ENCODE data around the gene TSPEAR. TPM values are rescaled to one million over a fixed set of nuclear protein-coding genes. Genes with fewer than 3 reads are reported as not detected.

Gene TSPEAR
- total and polyA plus RNA-seq, 2 of the 13 experiments (the other 11 are each of a cell fraction or from before 2014, with no cell fraction given) = 0.07 to 0.32 TPM

DNA sequence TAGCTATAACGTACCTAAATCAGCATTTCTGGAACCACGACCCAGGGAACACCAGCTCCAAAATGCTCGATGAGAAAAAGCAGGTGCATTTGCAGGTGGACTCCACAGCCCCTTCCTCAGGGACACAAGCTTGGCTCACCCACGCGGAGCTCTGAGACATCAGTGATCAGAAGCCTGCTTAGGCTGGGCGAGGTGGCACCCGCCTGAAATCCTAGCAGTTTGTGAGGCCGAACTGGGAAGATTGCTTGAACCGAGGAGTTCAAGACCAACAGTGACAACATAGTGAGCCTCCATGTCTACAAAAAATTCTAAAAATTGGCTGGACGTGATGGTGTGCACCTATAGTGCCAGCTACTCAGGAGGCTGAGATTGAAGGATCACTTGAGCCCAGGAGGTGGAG, 2.5 kb upstream of the TSPEAR start:
- peaks cover 16% of the 10 kb centered on the region; the same call in 1 of the 2 replicates for H3K4me1 ChIP-seq (ENCODE audit: insufficient read depth, low read length)
- ATAC-seq (no peak), FAIRE-seq (no peak), DNase-seq (ENCODE audit: low spot score) (no peak)
- no peak overlapping the region for H3K27ac ChIP-seq (ENCODE audit: extremely low read length, insufficient read depth, low read length)
- no peak overlapping the region for H3K4me3 ChIP-seq (replicated peaks in 1 of 3; ENCODE audit: insufficient read depth in 1 of 3, low read depth in 2 of 3, low read length in 3 of 3)
- ChIA-PET POLR2A (no interaction called here), CTCF (ENCODE audit: low intra/inter-chr PET ratio, low total read pairs) (no interaction called here)
- no TSS peak for BruUV-seq (replicated peaks)
- H4K20me1 ChIP-seq (ENCODE audit: insufficient read depth, low read length) = no peaks in the 10 kb centered on the region
- WGBS (ENCODE audit: low lambda C conversion rate) = 78% methylated on average over 8 of the region's 10 CpGs
- no peaks in the 10 kb centered on the region for H3K79me2 ChIP-seq (ENCODE audit: insufficient read depth, low read length)
- intact Hi-C loops (cut with micrococcal nuclease; ENCODE audit: unreplicated experiment) = no loop called here
- no peak overlapping the region for H3K9ac ChIP-seq (ENCODE audit: insufficient read depth, low read depth, low read length)
- in situ Hi-C loops (cut with HindIII; ENCODE audit: extremely low pct_ligation_motif_present, low pct_unique_long_range_greater_than_20kb) = no loop called here
- H3K36me3 ChIP-seq (replicated peaks in 1 of 2; ENCODE audit: control insufficient read depth in 1 of 2, insufficient read depth in 2 of 2, low read length in 2 of 2) = no peaks in the 10 kb centered on the region
- no peak overlapping the region for H2AFZ ChIP-seq (ENCODE audit: low read length)
- TF ChIP-seq ZNF263 (CRISPR knock-in tag; IDR thresholded peaks at IDR 0.05) = no peak
- TF ChIP-seq, protein P1, sequence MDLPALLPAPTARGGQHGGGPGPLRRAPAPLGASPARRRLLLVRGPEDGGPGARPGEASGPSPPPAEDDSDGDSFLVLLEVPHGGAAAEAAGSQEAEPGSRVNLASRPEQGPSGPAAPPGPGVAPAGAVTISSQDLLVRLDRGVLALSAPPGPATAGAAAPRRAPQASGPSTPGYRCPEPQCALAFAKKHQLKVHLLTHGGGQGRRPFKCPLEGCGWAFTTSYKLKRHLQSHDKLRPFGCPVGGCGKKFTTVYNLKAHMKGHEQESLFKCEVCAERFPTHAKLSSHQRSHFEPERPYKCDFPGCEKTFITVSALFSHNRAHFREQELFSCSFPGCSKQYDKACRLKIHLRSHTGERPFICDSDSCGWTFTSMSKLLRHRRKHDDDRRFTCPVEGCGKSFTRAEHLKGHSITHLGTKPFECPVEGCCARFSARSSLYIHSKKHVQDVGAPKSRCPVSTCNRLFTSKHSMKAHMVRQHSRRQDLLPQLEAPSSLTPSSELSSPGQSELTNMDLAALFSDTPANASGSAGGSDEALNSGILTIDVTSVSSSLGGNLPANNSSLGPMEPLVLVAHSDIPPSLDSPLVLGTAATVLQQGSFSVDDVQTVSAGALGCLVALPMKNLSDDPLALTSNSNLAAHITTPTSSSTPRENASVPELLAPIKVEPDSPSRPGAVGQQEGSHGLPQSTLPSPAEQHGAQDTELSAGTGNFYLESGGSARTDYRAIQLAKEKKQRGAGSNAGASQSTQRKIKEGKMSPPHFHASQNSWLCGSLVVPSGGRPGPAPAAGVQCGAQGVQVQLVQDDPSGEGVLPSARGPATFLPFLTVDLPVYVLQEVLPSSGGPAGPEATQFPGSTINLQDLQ (CRISPR knock-in tag; IDR thresholded peaks at IDR 0.05) = no peak
- TF ChIP-seq, protein P2, sequence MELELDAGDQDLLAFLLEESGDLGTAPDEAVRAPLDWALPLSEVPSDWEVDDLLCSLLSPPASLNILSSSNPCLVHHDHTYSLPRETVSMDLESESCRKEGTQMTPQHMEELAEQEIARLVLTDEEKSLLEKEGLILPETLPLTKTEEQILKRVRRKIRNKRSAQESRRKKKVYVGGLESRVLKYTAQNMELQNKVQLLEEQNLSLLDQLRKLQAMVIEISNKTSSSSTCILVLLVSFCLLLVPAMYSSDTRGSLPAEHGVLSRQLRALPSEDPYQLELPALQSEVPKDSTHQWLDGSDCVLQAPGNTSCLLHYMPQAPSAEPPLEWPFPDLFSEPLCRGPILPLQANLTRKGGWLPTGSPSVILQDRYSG (CRISPR knock-in tag; IDR thresholded peaks at IDR 0.05) = no peak
- TF ChIP-seq, protein P3, sequence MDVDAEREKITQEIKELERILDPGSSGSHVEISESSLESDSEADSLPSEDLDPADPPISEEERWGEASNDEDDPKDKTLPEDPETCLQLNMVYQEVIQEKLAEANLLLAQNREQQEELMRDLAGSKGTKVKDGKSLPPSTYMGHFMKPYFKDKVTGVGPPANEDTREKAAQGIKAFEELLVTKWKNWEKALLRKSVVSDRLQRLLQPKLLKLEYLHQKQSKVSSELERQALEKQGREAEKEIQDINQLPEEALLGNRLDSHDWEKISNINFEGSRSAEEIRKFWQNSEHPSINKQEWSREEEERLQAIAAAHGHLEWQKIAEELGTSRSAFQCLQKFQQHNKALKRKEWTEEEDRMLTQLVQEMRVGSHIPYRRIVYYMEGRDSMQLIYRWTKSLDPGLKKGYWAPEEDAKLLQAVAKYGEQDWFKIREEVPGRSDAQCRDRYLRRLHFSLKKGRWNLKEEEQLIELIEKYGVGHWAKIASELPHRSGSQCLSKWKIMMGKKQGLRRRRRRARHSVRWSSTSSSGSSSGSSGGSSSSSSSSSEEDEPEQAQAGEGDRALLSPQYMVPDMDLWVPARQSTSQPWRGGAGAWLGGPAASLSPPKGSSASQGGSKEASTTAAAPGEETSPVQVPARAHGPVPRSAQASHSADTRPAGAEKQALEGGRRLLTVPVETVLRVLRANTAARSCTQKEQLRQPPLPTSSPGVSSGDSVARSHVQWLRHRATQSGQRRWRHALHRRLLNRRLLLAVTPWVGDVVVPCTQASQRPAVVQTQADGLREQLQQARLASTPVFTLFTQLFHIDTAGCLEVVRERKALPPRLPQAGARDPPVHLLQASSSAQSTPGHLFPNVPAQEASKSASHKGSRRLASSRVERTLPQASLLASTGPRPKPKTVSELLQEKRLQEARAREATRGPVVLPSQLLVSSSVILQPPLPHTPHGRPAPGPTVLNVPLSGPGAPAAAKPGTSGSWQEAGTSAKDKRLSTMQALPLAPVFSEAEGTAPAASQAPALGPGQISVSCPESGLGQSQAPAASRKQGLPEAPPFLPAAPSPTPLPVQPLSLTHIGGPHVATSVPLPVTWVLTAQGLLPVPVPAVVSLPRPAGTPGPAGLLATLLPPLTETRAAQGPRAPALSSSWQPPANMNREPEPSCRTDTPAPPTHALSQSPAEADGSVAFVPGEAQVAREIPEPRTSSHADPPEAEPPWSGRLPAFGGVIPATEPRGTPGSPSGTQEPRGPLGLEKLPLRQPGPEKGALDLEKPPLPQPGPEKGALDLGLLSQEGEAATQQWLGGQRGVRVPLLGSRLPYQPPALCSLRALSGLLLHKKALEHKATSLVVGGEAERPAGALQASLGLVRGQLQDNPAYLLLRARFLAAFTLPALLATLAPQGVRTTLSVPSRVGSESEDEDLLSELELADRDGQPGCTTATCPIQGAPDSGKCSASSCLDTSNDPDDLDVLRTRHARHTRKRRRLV (CRISPR knock-in tag; IDR thresholded peaks at IDR 0.05) = no peak
- H3K4me2 ChIP-seq (ENCODE audit: low read depth, low read length) = no peak overlapping the region
- H3K27me3 ChIP-seq (ENCODE audit: control insufficient read depth in 1 of 2, insufficient read depth in 2 of 2, low read length in 2 of 2) = peaks cover 14 to 48% of the 10 kb centered on the region in 2 experiments
- H3K9me3 ChIP-seq (ENCODE audit: low read length) = no peaks in the 10 kb centered on the region
